ENCODE measurements around the gene CRB3. TPM values are rescaled to one million over a fixed set of nuclear protein-coding genes. Genes with fewer than 3 reads are reported as not detected.

The CRB3 gene
- total and polyA plus RNA-seq, 9 of the 15 experiments (the other 6 are each of a cell fraction or from before 2014, with no cell fraction given): 0.49 TPM; not detected in 8

DNA sequence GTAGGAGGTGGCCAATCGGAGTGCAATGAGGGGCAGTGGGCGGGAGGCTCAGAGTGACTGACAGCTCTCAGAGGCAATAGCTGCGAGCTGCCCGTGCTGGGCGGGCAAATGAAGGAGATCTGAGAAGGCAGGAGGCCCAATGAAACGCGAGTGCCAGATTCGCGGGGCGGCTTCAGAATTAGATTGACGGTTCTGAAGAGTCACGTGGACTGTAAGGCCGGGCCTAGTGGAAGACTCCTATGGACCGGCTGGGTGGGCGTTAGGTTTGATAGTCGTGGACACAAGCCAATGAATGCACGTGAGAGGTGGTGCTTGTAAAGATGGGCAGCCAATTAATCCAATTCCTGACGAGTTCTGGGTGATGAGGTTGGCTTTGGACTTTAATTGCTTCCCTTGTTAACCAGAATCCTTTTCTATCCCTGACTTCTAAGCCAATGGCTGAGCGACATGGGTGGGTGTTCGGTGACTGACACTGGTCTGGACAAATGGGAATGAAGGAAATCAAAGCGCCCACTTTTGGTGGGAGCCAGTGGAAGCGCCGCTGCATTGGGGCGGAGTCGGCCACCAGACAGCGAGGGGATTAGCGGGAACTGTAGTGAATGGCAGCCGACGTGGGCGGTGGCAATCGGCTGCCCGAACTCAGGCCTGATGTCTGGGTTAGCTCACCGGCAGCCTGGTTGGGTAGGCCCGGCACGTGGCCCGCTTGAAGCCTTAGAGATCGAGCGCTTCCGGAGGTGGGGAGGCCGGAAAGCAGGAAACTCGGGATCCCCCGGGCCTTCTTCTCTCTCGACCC lies 38.9 kb upstream of the CRB3 start (continued):
- TF ChIP-seq ZNF79 (CRISPR knock-in tag; IDR thresholded peaks at IDR 0.05; ENCODE audit: low read depth) (no peak), ILK (tag; IDR thresholded peaks at IDR 0.05; ENCODE audit: borderline replicate concordance, low read depth) (no peak), NCOA6 (IDR thresholded peaks at IDR 0.05) (no peak), ETS2 (tag; IDR thresholded peaks at IDR 0.05; ENCODE audit: borderline replicate concordance, poor library complexity, severe bottlenecking) (no peak), OTX1 (CRISPR knock-in tag; IDR thresholded peaks at IDR 0.05) (no peak; the same call in 1 of the 2 replicates), SRSF3 (IDR thresholded peaks at IDR 0.05; ENCODE audit: insufficient read depth, low read length) (no peak), NONO (IDR thresholded peaks at IDR 0.05; ENCODE audit: low read depth in 2 of 2, low read length in 1 of 2) (no peak), BRF1 (IDR thresholded peaks at IDR 0.05; ENCODE audit: borderline replicate concordance, extremely low read depth, insufficient read length) (no peak)
- TF ChIP-seq, protein P1, sequence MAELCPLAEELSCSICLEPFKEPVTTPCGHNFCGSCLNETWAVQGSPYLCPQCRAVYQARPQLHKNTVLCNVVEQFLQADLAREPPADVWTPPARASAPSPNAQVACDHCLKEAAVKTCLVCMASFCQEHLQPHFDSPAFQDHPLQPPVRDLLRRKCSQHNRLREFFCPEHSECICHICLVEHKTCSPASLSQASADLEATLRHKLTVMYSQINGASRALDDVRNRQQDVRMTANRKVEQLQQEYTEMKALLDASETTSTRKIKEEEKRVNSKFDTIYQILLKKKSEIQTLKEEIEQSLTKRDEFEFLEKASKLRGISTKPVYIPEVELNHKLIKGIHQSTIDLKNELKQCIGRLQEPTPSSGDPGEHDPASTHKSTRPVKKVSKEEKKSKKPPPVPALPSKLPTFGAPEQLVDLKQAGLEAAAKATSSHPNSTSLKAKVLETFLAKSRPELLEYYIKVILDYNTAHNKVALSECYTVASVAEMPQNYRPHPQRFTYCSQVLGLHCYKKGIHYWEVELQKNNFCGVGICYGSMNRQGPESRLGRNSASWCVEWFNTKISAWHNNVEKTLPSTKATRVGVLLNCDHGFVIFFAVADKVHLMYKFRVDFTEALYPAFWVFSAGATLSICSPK (IDR thresholded peaks at IDR 0.05; ENCODE audit: borderline replicate concordance): no peak
- TF ChIP-seq, protein P2, sequence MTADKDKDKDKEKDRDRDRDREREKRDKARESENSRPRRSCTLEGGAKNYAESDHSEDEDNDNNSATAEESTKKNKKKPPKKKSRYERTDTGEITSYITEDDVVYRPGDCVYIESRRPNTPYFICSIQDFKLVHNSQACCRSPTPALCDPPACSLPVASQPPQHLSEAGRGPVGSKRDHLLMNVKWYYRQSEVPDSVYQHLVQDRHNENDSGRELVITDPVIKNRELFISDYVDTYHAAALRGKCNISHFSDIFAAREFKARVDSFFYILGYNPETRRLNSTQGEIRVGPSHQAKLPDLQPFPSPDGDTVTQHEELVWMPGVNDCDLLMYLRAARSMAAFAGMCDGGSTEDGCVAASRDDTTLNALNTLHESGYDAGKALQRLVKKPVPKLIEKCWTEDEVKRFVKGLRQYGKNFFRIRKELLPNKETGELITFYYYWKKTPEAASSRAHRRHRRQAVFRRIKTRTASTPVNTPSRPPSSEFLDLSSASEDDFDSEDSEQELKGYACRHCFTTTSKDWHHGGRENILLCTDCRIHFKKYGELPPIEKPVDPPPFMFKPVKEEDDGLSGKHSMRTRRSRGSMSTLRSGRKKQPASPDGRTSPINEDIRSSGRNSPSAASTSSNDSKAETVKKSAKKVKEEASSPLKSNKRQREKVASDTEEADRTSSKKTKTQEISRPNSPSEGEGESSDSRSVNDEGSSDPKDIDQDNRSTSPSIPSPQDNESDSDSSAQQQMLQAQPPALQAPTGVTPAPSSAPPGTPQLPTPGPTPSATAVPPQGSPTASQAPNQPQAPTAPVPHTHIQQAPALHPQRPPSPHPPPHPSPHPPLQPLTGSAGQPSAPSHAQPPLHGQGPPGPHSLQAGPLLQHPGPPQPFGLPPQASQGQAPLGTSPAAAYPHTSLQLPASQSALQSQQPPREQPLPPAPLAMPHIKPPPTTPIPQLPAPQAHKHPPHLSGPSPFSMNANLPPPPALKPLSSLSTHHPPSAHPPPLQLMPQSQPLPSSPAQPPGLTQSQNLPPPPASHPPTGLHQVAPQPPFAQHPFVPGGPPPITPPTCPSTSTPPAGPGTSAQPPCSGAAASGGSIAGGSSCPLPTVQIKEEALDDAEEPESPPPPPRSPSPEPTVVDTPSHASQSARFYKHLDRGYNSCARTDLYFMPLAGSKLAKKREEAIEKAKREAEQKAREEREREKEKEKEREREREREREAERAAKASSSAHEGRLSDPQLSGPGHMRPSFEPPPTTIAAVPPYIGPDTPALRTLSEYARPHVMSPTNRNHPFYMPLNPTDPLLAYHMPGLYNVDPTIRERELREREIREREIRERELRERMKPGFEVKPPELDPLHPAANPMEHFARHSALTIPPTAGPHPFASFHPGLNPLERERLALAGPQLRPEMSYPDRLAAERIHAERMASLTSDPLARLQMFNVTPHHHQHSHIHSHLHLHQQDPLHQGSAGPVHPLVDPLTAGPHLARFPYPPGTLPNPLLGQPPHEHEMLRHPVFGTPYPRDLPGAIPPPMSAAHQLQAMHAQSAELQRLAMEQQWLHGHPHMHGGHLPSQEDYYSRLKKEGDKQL (CRISPR knock-in tag; IDR thresholded peaks at IDR 0.05; ENCODE audit: borderline replicate concordance): no peak
- TF ChIP-seq, protein P3, sequence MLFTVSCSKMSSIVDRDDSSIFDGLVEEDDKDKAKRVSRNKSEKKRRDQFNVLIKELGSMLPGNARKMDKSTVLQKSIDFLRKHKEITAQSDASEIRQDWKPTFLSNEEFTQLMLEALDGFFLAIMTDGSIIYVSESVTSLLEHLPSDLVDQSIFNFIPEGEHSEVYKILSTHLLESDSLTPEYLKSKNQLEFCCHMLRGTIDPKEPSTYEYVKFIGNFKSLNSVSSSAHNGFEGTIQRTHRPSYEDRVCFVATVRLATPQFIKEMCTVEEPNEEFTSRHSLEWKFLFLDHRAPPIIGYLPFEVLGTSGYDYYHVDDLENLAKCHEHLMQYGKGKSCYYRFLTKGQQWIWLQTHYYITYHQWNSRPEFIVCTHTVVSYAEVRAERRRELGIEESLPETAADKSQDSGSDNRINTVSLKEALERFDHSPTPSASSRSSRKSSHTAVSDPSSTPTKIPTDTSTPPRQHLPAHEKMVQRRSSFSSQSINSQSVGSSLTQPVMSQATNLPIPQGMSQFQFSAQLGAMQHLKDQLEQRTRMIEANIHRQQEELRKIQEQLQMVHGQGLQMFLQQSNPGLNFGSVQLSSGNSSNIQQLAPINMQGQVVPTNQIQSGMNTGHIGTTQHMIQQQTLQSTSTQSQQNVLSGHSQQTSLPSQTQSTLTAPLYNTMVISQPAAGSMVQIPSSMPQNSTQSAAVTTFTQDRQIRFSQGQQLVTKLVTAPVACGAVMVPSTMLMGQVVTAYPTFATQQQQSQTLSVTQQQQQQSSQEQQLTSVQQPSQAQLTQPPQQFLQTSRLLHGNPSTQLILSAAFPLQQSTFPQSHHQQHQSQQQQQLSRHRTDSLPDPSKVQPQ (CRISPR knock-in tag; IDR thresholded peaks at IDR 0.05; ENCODE audit: borderline replicate concordance): no peak
- TF ChIP-seq, protein P4, sequence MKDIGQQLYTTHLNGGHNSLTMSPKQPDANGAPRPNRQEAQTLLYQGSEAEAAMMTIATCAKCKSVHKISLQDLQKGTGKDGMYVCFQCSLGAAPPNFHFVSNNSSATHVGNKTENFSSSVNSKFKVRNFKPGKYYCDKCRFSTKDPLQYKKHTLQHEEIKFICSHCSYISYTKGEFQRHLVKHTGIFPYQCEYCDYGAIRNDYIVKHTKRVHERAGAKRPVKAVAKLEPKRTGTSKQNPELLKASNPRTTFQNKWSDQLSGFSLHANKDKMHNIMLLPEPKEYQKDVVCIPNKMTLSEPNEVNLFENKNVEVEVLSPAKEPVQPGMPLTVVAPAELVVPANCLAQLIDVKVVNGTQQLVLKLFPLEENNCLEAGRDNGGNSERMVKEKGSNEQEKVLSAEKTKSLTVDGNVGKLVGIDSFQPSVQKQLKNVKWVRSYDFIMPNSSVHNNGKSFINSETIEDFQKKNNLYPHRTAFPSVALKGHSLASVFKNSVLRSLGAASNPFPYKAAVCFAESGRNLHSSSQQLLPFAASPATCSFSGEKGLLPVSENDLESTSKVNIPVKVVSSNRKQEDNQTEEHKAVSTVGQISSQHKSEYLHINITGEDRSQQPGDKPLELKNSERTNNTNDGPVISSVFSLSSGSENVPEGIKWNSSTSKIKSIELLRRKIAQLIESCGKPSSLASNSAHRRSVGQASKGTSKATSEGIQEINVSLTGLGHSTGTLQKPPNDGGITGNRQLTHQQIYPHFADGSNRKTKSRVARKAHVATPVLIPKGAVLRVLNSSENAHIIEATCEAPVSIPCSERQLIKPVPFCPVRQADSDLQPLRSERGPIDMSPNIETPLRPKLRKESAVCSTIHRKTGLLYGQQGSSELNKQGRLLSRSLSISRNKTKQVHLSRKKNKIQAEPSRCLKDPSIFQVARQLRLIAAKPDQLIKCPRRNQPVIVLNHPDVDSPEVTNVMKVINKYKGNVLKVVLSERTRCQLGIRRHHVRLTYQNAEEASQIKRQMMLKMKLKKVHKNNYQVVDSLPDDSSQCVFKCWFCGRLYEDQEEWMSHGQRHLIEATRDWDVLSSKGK (CRISPR knock-in tag; IDR thresholded peaks at IDR 0.05): no peak

Measured in K562 (cell line).